DND-41 (cell line): ENCODE data around the gene ARAP1.
A peak's percentile ranks its signal among the peaks of the same experiment; 100 is the strongest.

Experiments used
- ATAC-seq: fragments of 200-7000 bp; cut with Tn5 transposase; 3 replicates; pipeline ENCODE4 v1.9.1; 2021; ENCODE audit warnings: low read depth; ENCODE audit not compliant: insufficient read depth
- DNase-seq: peaks from one replicate; pipeline ENCODE4 v3.0.0-alpha.2; 2020
- H2AFZ ChIP-seq: 2 replicates; pipeline ENCODE4 v1.6.0; 2012; ENCODE audit warnings: low read depth, low read length
- H3K27ac ChIP-seq: 2 replicates; pipeline ENCODE4 v1.5.1; 2012; ENCODE audit warnings: low read length, inconsistent platforms
- H3K27me3 ChIP-seq: fragments of 200-600 bp; sonication (generic); 2 replicates; pipeline ENCODE4 v1.6.0; 2012; ENCODE audit warnings: low read length, mild to moderate bottlenecking, inconsistent platforms; ENCODE audit not compliant: insufficient read depth, poor library complexity
- H3K36me3 ChIP-seq: 2 replicates; pipeline ENCODE4 v1.5.1; 2012; ENCODE audit warnings: low read length, inconsistent platforms; ENCODE audit not compliant: insufficient read depth
- H3K4me1 ChIP-seq: 2 replicates; pipeline ENCODE4 v1.5.1; 2012; ENCODE audit warnings: mild to moderate bottlenecking, low read length; ENCODE audit not compliant: insufficient read depth
- H3K4me2 ChIP-seq: 2 replicates; pipeline ENCODE4 v1.6.0; 2012; ENCODE audit warnings: mild to moderate bottlenecking, moderate library complexity, low read length, inconsistent platforms; ENCODE audit not compliant: insufficient read depth
- H3K4me3 ChIP-seq, 2 experiments: fragments of 200-600 bp in 1 of 2; shearing (Covaris generic) in 1 of 2; 2 replicates each; pipeline ENCODE4 v1.5.1; 2012 to 2016; ENCODE audit warnings: inconsistent platforms in 2 of 2, low read length in 2 of 2, mild to moderate bottlenecking in 2 of 2, low read depth in 1 of 2, moderate library complexity in 1 of 2
- H3K79me2 ChIP-seq: 2 replicates; pipeline ENCODE4 v1.6.0; 2012; ENCODE audit warnings: low read length, inconsistent platforms; ENCODE audit not compliant: insufficient read depth
- H3K9ac ChIP-seq: 2 replicates; pipeline ENCODE4 v1.6.0; 2012; ENCODE audit warnings: low read depth, mild to moderate bottlenecking, inconsistent platforms, low read length, moderate library complexity
- H3K9me3 ChIP-seq: 2 replicates; pipeline ENCODE4 v1.5.1; 2012; ENCODE audit warnings: low read length, moderate library complexity, mild to moderate bottlenecking, inconsistent platforms; ENCODE audit not compliant: insufficient read depth, severe bottlenecking
- H4K20me1 ChIP-seq: 2 replicates; pipeline ENCODE4 v1.6.0; 2012; ENCODE audit warnings: low read length; ENCODE audit not compliant: insufficient read depth
- CTCF ChIP-seq: IDR thresholded peaks from 2 replicates; pipeline ENCODE4 v1.5.1; 2012; ENCODE audit warnings: borderline replicate concordance, low read length, moderate library complexity, mild to moderate bottlenecking; ENCODE audit not compliant: poor library complexity, severe bottlenecking; ENCODE audit errors: extremely low read depth
- EZH2 ChIP-seq: IDR thresholded peaks from 3 replicates; pipeline ENCODE4 v1.6.1; 2012; ENCODE audit warnings: borderline replicate concordance, low read depth, mild to moderate bottlenecking, moderate library complexity, low read length, inconsistent platforms; ENCODE audit not compliant: severe bottlenecking

Gene ARAP1

GRCh38 chr11:72751116-72752087 lies 806 bp downstream of the ARAP1 start:
- no peak for TF ChIP-seq CTCF
- TF ChIP-seq EZH2: no peak
- Histone ChIP-seq H3K4me1 (peaks cover 35% of the 10 kb centered on the region), H3K4me2 (peak overlapping the region; percentile 81), H3K27me3 (no peaks in the 10 kb centered on the region), H3K27ac (peak overlapping the region; percentile 79), H4K20me1 (peaks cover 19% of the 10 kb centered on the region; the same call in 1 of the 2 replicates), H3K36me3 (no peaks in the 10 kb centered on the region), H2AFZ (peak overlapping the region; percentile 79), H3K9ac (peak overlapping the region; percentile 75), H3K9me3 (no peaks in the 10 kb centered on the region), H3K4me3 (peak overlapping the region; percentile 58 to 83; a peak in 3 of 4 replicates), H3K79me2 (peaks cover 49% of the 10 kb centered on the region)
- peak; percentile 23 for ATAC-seq
- DNase-seq: peak; percentile 28

GRCh38 chr11:72750556-72751115 lies 1.6 kb downstream of the ARAP1 start:
- Histone ChIP-seq H3K4me2 (peak overlapping the region; percentile 81), H3K36me3 (no peaks in the 10 kb centered on the region), H2AFZ (no peak overlapping the region), H3K27ac (peak overlapping the region; percentile 79), H4K20me1 (peaks cover 26% of the 10 kb centered on the region; the same call in 1 of the 2 replicates), H3K79me2 (peaks cover 57% of the 10 kb centered on the region), H3K9me3 (no peaks in the 10 kb centered on the region), H3K27me3 (no peaks in the 10 kb centered on the region), H3K4me1 (peaks cover 35% of the 10 kb centered on the region), H3K4me3 (peak overlapping the region in 1 of 2 experiments; percentile 83; a peak in 2 of 4 replicates), H3K9ac (peak overlapping the region; percentile 75; the same call in 1 of the 2 replicates)
- ATAC-seq: no peak
- no peak for DNase-seq
- TF ChIP-seq CTCF: no peak
- no peak for TF ChIP-seq EZH2

- Histone ChIP-seq H4K20me1 (peaks cover 30% of the 10 kb centered on the region; the same call in 1 of the 2 replicates), H3K9ac (no peak overlapping the region), H3K27me3 (no peaks in the 10 kb centered on the region), H2AFZ (no peak overlapping the region), H3K36me3 (no peaks in the 10 kb centered on the region), H3K27ac (no peak overlapping the region), H3K4me1 (peaks cover 35% of the 10 kb centered on the region), H3K4me2 (peak overlapping the region; percentile 81; the same call in 1 of the 2 replicates), H3K9me3 (no peaks in the 10 kb centered on the region), H3K4me3 (no peak overlapping the region), H3K79me2 (peaks cover 60% of the 10 kb centered on the region)
- DNase-seq (no peak), ATAC-seq (no peak)
- TF ChIP-seq CTCF (no peak), EZH2 (no peak)
Measured at GRCh38 chr11:72750086-72750485, 2.1 kb downstream of the ARAP1 start.
